ENCODE measurements around the gene ADAMTS2. TPM values are rescaled to one million over a fixed set of nuclear protein-coding genes. Genes with fewer than 3 reads are reported as not detected.
"Not testable (repeated sequence)": the region's sequence is repeated elsewhere in the genome, so short reads cannot be mapped to it uniquely, and the experiment has no call there.

Gene ADAMTS2
- total RNA-seq, 2 experiments from 2014 or later: not detected

GRCh38 chr5:179324316-179324715 lies 20.9 kb downstream of the ADAMTS2 start:
- H3K27ac Mint-ChIP-seq; H3K36me3 Mint-ChIP-seq (ENCODE audit: low read depth); intact Hi-C loops (cut with micrococcal nuclease); DNase-seq; H3K9me3 Mint-ChIP-seq; H3K4me1 Mint-ChIP-seq (ENCODE audit: low read depth); H3K4me3 Mint-ChIP-seq: not testable (repeated sequence)
- H3K27me3 Mint-ChIP-seq (ENCODE audit: low read depth): peaks cover 15% of the 10 kb centered on the region
- CTCF ChIA-PET: interaction anchor here (0.9 kb wide), 1 partner anchor 11 kb away, joined by 3 read pairs; no protein-coding TSS in a partner anchor

GRCh38 chr5:179323026-179323870 lies 22.0 kb downstream of the ADAMTS2 start:
- H3K4me3 Mint-ChIP-seq: no peak overlapping the region
- intact Hi-C loops (cut with micrococcal nuclease): no loop called here
- no peak for DNase-seq
- CTCF ChIA-PET: no interaction called here
- H3K36me3 Mint-ChIP-seq (ENCODE audit: low read depth): no peaks in the 10 kb centered on the region
- peaks cover 13% of the 10 kb centered on the region for H3K27me3 Mint-ChIP-seq (ENCODE audit: low read depth)
- no peaks in the 10 kb centered on the region for H3K4me1 Mint-ChIP-seq (ENCODE audit: low read depth)
- H3K9me3 Mint-ChIP-seq: no peaks in the 10 kb centered on the region
- no peak overlapping the region for H3K27ac Mint-ChIP-seq

- Mint-ChIP-seq H3K9me3 (no peaks in the 10 kb centered on the region), H3K4me1 (ENCODE audit: low read depth) (no peaks in the 10 kb centered on the region), H3K36me3 (ENCODE audit: low read depth) (no peaks in the 10 kb centered on the region), H3K27me3 (ENCODE audit: low read depth) (peaks cover 13% of the 10 kb centered on the region), H3K27ac (no peak overlapping the region), H3K4me3 (no peak overlapping the region)
- CTCF ChIA-PET: no interaction called here
- intact Hi-C loops (cut with micrococcal nuclease): no loop called here
- no peak for DNase-seq
These were observed 22.9 kb downstream of the ADAMTS2 start for GRCh38 chr5:179322071-179323025.

- no peaks in the 10 kb centered on the region for H3K4me1 Mint-ChIP-seq (ENCODE audit: low read depth)
- DNase-seq: no peak
- no peak overlapping the region for H3K4me3 Mint-ChIP-seq
- no peaks in the 10 kb centered on the region for H3K9me3 Mint-ChIP-seq
- no peaks in the 10 kb centered on the region for H3K36me3 Mint-ChIP-seq (ENCODE audit: low read depth)
- CTCF ChIA-PET: no interaction called here
- intact Hi-C loops (cut with micrococcal nuclease): no loop called here
- H3K27me3 Mint-ChIP-seq (ENCODE audit: low read depth): peaks cover 6% of the 10 kb centered on the region
- peak overlapping the region; percentile 63 for H3K27ac Mint-ChIP-seq
These were observed 23.9 kb downstream of the ADAMTS2 start for GRCh38 chr5:179321206-179321987.

GRCh38 chr5:179319741-179320281 lies 25.4 kb downstream of the ADAMTS2 start:
- intact Hi-C loops (cut with micrococcal nuclease): no loop called here
- H3K4me3 Mint-ChIP-seq: no peak overlapping the region
- H3K9me3 Mint-ChIP-seq: no peaks in the 10 kb centered on the region
- H3K27me3 Mint-ChIP-seq (ENCODE audit: low read depth): peaks cover 3% of the 10 kb centered on the region
- H3K4me1 Mint-ChIP-seq (ENCODE audit: low read depth): no peaks in the 10 kb centered on the region
- CTCF ChIA-PET: no interaction called here
- no peak overlapping the region for H3K27ac Mint-ChIP-seq
- DNase-seq: no peak
- no peaks in the 10 kb centered on the region for H3K36me3 Mint-ChIP-seq (ENCODE audit: low read depth)

DNA sequence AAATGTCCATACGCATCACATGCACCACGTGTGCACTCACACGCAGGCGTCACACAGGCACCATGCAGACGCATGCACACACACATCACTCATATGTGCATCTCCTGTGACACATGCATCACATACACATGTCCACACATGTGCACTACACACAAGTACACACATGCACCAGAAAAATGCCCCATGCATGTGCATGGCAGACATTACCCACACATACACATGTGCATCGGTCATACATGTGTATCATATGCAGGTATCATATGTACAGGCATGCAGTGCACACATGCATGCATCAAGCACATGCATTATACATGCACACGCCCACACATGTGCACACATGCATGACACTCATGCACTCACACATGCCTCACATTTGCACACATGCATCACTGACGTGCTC lies 26.1 kb downstream of the ADAMTS2 start:
- CTCF ChIA-PET: no interaction called here
- intact Hi-C loops (cut with micrococcal nuclease): no loop called here
- peaks cover 3% of the 10 kb centered on the region for H3K27me3 Mint-ChIP-seq (ENCODE audit: low read depth)
- DNase-seq: no peak
- no peaks in the 10 kb centered on the region for H3K4me1 Mint-ChIP-seq (ENCODE audit: low read depth)
- H3K4me3 Mint-ChIP-seq: no peak overlapping the region
- no peaks in the 10 kb centered on the region for H3K36me3 Mint-ChIP-seq (ENCODE audit: low read depth)
- no peaks in the 10 kb centered on the region for H3K9me3 Mint-ChIP-seq
- H3K27ac Mint-ChIP-seq: no peak overlapping the region

- no peaks in the 10 kb centered on the region for H3K36me3 Mint-ChIP-seq (ENCODE audit: low read depth)
- no peak overlapping the region for H3K4me3 Mint-ChIP-seq
- H3K9me3 Mint-ChIP-seq: no peaks in the 10 kb centered on the region
- no peak for DNase-seq
- H3K27ac Mint-ChIP-seq: no peak overlapping the region
- no peaks in the 10 kb centered on the region for H3K4me1 Mint-ChIP-seq (ENCODE audit: low read depth)
- CTCF ChIA-PET: no interaction called here
- intact Hi-C loops (cut with micrococcal nuclease): no loop called here
- peaks cover 3% of the 10 kb centered on the region for H3K27me3 Mint-ChIP-seq (ENCODE audit: low read depth)
These were observed 26.9 kb downstream of the ADAMTS2 start for GRCh38 chr5:179318221-179318955.

- CTCF ChIA-PET: no interaction called here
- intact Hi-C loops (cut with micrococcal nuclease): no loop called here
- H3K9me3 Mint-ChIP-seq: no peaks in the 10 kb centered on the region
- no peaks in the 10 kb centered on the region for H3K4me1 Mint-ChIP-seq (ENCODE audit: low read depth)
- H3K27me3 Mint-ChIP-seq (ENCODE audit: low read depth): peaks cover 3% of the 10 kb centered on the region
- no peak overlapping the region for H3K4me3 Mint-ChIP-seq
- DNase-seq: no peak
- H3K36me3 Mint-ChIP-seq (ENCODE audit: low read depth): no peaks in the 10 kb centered on the region
- H3K27ac Mint-ChIP-seq: no peak overlapping the region
These were observed 27.6 kb downstream of the ADAMTS2 start for GRCh38 chr5:179317411-179318220.

- H3K4me3 Mint-ChIP-seq: no peak overlapping the region
- H3K27ac Mint-ChIP-seq: no peak overlapping the region
- peaks cover 3% of the 10 kb centered on the region for H3K27me3 Mint-ChIP-seq (ENCODE audit: low read depth)
- CTCF ChIA-PET: no interaction called here
- peaks cover 2% of the 10 kb centered on the region for H3K9me3 Mint-ChIP-seq
- DNase-seq: no peak
- no peaks in the 10 kb centered on the region for H3K4me1 Mint-ChIP-seq (ENCODE audit: low read depth)
- no peaks in the 10 kb centered on the region for H3K36me3 Mint-ChIP-seq (ENCODE audit: low read depth)
- intact Hi-C loops (cut with micrococcal nuclease): no loop called here
These were observed 28.3 kb downstream of the ADAMTS2 start for GRCh38 chr5:179316982-179317381.

DNA sequence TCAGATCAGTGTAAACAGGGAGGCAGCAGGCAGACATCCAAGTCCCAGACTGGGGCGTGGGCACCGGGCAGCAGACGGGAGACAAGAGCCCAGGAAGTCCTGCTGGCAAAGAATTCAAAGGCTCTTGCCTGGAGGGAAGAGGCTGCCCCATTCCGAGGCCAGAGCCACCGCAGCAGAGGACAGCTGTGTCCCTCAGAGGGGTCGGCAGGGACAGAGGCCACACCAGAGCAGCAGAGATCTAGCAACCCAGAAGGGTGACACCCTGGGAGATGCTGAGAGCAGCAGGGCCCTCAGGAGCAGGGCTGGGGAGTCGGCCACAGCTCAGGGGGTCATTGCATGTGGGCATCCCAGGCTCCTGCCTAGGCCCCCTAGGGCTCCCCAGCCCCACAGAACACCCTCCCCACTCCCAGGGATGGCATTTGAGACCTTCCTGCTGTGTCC lies 29.1 kb downstream of the ADAMTS2 start:
- no peaks in the 10 kb centered on the region for H3K36me3 Mint-ChIP-seq (ENCODE audit: low read depth)
- H3K27me3 Mint-ChIP-seq (ENCODE audit: low read depth): peaks cover 2% of the 10 kb centered on the region
- intact Hi-C loops (cut with micrococcal nuclease): no loop called here
- H3K4me3 Mint-ChIP-seq: no peak overlapping the region
- no peak overlapping the region for H3K27ac Mint-ChIP-seq
- no peak for DNase-seq
- CTCF ChIA-PET: no interaction called here
- H3K9me3 Mint-ChIP-seq: peaks cover 2% of the 10 kb centered on the region
- H3K4me1 Mint-ChIP-seq (ENCODE audit: low read depth): no peaks in the 10 kb centered on the region

- H3K36me3 Mint-ChIP-seq (ENCODE audit: low read depth): no peaks in the 10 kb centered on the region
- H3K4me3 Mint-ChIP-seq: no peak overlapping the region
- no peaks in the 10 kb centered on the region for H3K4me1 Mint-ChIP-seq (ENCODE audit: low read depth)
- intact Hi-C loops (cut with micrococcal nuclease): no loop called here
- DNase-seq: no peak
- peaks cover 2% of the 10 kb centered on the region for H3K27me3 Mint-ChIP-seq (ENCODE audit: low read depth)
- CTCF ChIA-PET: no interaction called here
- no peak overlapping the region for H3K27ac Mint-ChIP-seq
- H3K9me3 Mint-ChIP-seq: peaks cover 2% of the 10 kb centered on the region
These were observed 29.8 kb downstream of the ADAMTS2 start for GRCh38 chr5:179315356-179315890.

Data from activated naive CD4-positive, alpha-beta T cell treated with anti-CD3 and anti-CD28 coated beads for 36 hours (primary cell).